Lung (tissue), 12 donors: Measurements from ENCODE around the gene KIF18A. TPM values are rescaled to one million over a fixed set of nuclear protein-coding genes. Genes with fewer than 3 reads are reported as not detected.

Source experiments
- ATAC-seq: fragments of 200-7000 bp; cut with Tn5 transposase; one replicate; pipeline ENCODE4 v1.9.1; 2020; ENCODE audit warnings: moderate number of reproducible peaks; ENCODE audit not compliant: insufficient read depth, low FRiP score
- DNase-seq, 3 donors: peaks; one replicate each; pipeline ENCODE4 v3.0.0-alpha.2; 2013 to 2017
- H3K27ac ChIP-seq, 2 donors: one replicate each; pipeline ENCODE4 v1.5.1; 2013; ENCODE audit warnings: mild to moderate bottlenecking in 2 of 2, moderate library complexity in 2 of 2, control low read depth in 1 of 2, inconsistent platforms in 1 of 2, low read depth in 1 of 2, low read length in 1 of 2
- H3K27me3 ChIP-seq, 3 donors: one replicate each; pipeline ENCODE4 v1.5.1; 2013; ENCODE audit warnings: low read length in 2 of 3; ENCODE audit not compliant: control insufficient read depth in 3 of 3, insufficient read depth in 3 of 3
- H3K36me3 ChIP-seq, 4 donors: one replicate each; pipeline ENCODE4 v1.5.1; 2013; ENCODE audit warnings: low read length in 4 of 4, mild to moderate bottlenecking in 1 of 4, moderate library complexity in 1 of 4; ENCODE audit not compliant: control insufficient read depth in 4 of 4, insufficient read depth in 4 of 4
- H3K4me1 ChIP-seq, 5 donors: one replicate each; pipeline ENCODE4 v1.5.1; 2013; ENCODE audit warnings: low read length in 5 of 5, mild to moderate bottlenecking in 2 of 5, moderate library complexity in 1 of 5; ENCODE audit not compliant: control insufficient read depth in 5 of 5, insufficient read depth in 5 of 5
- H3K4me3 ChIP-seq: one replicate; pipeline ENCODE4 v1.5.1; 2013; ENCODE audit warnings: mild to moderate bottlenecking, control low read depth, moderate library complexity
- H3K9ac ChIP-seq, 2 donors: one replicate each; pipeline ENCODE4 v1.5.1; 2013; ENCODE audit warnings: low read length in 2 of 2, control low read depth in 1 of 2; ENCODE audit not compliant: insufficient read depth in 1 of 2
- H3K9me3 ChIP-seq, 4 donors: one replicate each; pipeline ENCODE4 v1.5.1; 2013; ENCODE audit warnings: low read length in 3 of 4, mild to moderate bottlenecking in 1 of 4, moderate library complexity in 1 of 4; ENCODE audit not compliant: control insufficient read depth in 4 of 4, insufficient read depth in 3 of 4
- CTCF ChIP-seq: IDR thresholded peaks from 2 replicates; pipeline ENCODE4 v1.5.1; 2012; ENCODE audit warnings: mild to moderate bottlenecking; ENCODE audit errors: control extremely low read depth, extremely low read depth
- WGBS, 2 donors: extraction: QIAGEN DNeasy Blood & Tissue Kit; methylation state at CpG; one replicate each; pipeline ENCODE4 v1.1.7; 2013; 5-methylcytosine and 5-hydroxymethylcytosine counted together
- polyA plus RNA-seq, 2 donors: library from polyadenylated mRNA; stranded (reverse); fragments of 200-250 nt; gene quantifications; one replicate each; pipeline ENCODE4 v1.2.1, GENCODE V29; 2013
- total RNA-seq, 2 donors: library from RNA; depleted of rRNA in 1 of 2; stranded (reverse); fragments of >200 nt in 1 of 2; gene quantifications; one replicate each; pipeline ENCODE4 v1.2.1, GENCODE V29; 2014 to 2021
- donor health status: control.
- donor health status: control.
- donor health status: Bipolar disorder and iron deficiency.
- donor health status: healthy.
- donor health status: DM: yes; HTN: yes; CAD: no.

The KIF18A gene
- total and polyA plus RNA-seq, 4 donors: 0.78 to 7.5 (median 1.3) TPM

GRCh38 chr11:28054821-28055220, 53.1 kb downstream of the KIF18A start:
- no peak overlapping the region for H3K4me3 ChIP-seq
- DNase-seq (no peak), ATAC-seq (no peak)
- TF ChIP-seq CTCF: no peak
- H3K27me3 ChIP-seq: no peaks in the 10 kb centered on the region
- peaks cover 0 to under 1% (median 0%) of the 10 kb centered on the region in 4 donors for H3K36me3 ChIP-seq
- WGBS, 2 donors: 98% methylated on average over 2 of the region's 2 CpGs
- H3K4me1 ChIP-seq: no peaks in the 10 kb centered on the region
- H3K27ac ChIP-seq: no peak overlapping the region
- no peaks in the 10 kb centered on the region for H3K9me3 ChIP-seq
- no peak overlapping the region for H3K9ac ChIP-seq

GRCh38 chr11:28049338-28050216, 58.4 kb downstream of the KIF18A start:
- H3K4me1 ChIP-seq: no peaks in the 10 kb centered on the region
- WGBS, 2 donors: 70 to 71% methylated on average over 5 of the region's 5 CpGs
- H3K9me3 ChIP-seq: no peaks in the 10 kb centered on the region
- no peak overlapping the region for H3K9ac ChIP-seq
- no peak for TF ChIP-seq CTCF
- no peaks in the 10 kb centered on the region for H3K36me3 ChIP-seq
- no peak overlapping the region for H3K27ac ChIP-seq
- no peak for ATAC-seq
- no peaks in the 10 kb centered on the region for H3K27me3 ChIP-seq
- no peak overlapping the region for H3K4me3 ChIP-seq
- no peak for DNase-seq

GRCh38 chr11:28048812-28049211, 59.1 kb downstream of the KIF18A start:
- Histone ChIP-seq H3K9me3 (no peaks in the 10 kb centered on the region), H3K4me1 (peaks cover 0 to 6% (median 0%) of the 10 kb centered on the region in 5 donors), H3K27ac (no peak overlapping the region), H3K4me3 (no peak overlapping the region), H3K9ac (no peak overlapping the region), H3K27me3 (no peaks in the 10 kb centered on the region), H3K36me3 (no peaks in the 10 kb centered on the region)
- no peak for DNase-seq
- ATAC-seq: no peak
- TF ChIP-seq CTCF: no peak
